Hepatocyte (in vitro differentiated cells): ENCODE data around the gene ZNF804A. TPM values are rescaled to one million over a fixed set of nuclear protein-coding genes. Genes with fewer than 3 reads are reported as not detected.

Experiments used
- DNase-seq: peaks from one replicate; pipeline ENCODE4 v3.0.0-alpha.2; 2016; ENCODE audit warnings: low spot score
- H2AFZ ChIP-seq: fragments of 200-600 bp; sonication (generic); 2 replicates; pipeline ENCODE4 v1.6.0; 2016; ENCODE audit warnings: antibody characterized with exemption, mild to moderate bottlenecking
- H3K27ac ChIP-seq: fragments of 200-600 bp; sonication (generic); 2 replicates; pipeline ENCODE4 v1.5.1; 2016; ENCODE audit warnings: mild to moderate bottlenecking
- H3K27me3 ChIP-seq: fragments of 200-600 bp; sonication (generic); 2 replicates; pipeline ENCODE4 v1.6.1; 2016
- H3K36me3 ChIP-seq: fragments of 200-600 bp; sonication (generic); replicated peaks from 2 replicates; pipeline ENCODE4 v1.5.1; 2016; ENCODE audit warnings: low read depth; ENCODE audit not compliant: insufficient read depth
- H3K4me1 ChIP-seq: fragments of 200-600 bp; sonication (generic); 2 replicates; pipeline ENCODE4 v1.5.1; 2016; ENCODE audit warnings: mild to moderate bottlenecking, moderate library complexity; ENCODE audit not compliant: insufficient read depth
- H3K4me2 ChIP-seq: fragments of 200-600 bp; sonication (generic); 2 replicates; pipeline ENCODE4 v1.6.0; 2016
- H3K4me3 ChIP-seq: fragments of 200-600 bp; sonication (generic); 2 replicates; pipeline ENCODE4 v1.5.1; 2016; ENCODE audit warnings: mild to moderate bottlenecking
- H3K79me2 ChIP-seq: fragments of 200-600 bp; sonication (generic); 2 replicates; pipeline ENCODE4 v1.6.0; 2017; ENCODE audit warnings: mild to moderate bottlenecking
- H3K9me2 ChIP-seq: fragments of 200-600 bp; sonication (generic); replicated peaks from 2 replicates; pipeline ENCODE4 v1.6.0; 2017; ENCODE audit warnings: mild to moderate bottlenecking; ENCODE audit not compliant: insufficient read depth
- H3K9me3 ChIP-seq: fragments of 200-600 bp; sonication (generic); 2 replicates; pipeline ENCODE4 v1.5.1; 2016; ENCODE audit warnings: low read depth, mild to moderate bottlenecking
- H4K20me1 ChIP-seq: fragments of 200-600 bp; sonication (generic); 2 replicates; pipeline ENCODE4 v1.6.0; 2016; ENCODE audit warnings: mild to moderate bottlenecking; ENCODE audit not compliant: insufficient read depth, poor library complexity, severe bottlenecking
- CTCF ChIP-seq: fragments of 200-600 bp; sonication (generic); IDR thresholded peaks from 2 replicates; pipeline ENCODE4 v1.5.1; 2016; ENCODE audit warnings: antibody characterized with exemption, mild to moderate bottlenecking; ENCODE audit not compliant: poor library complexity
- EZH2 ChIP-seq: fragments of 200-600 bp; sonication (generic); IDR thresholded peaks from 2 replicates; pipeline ENCODE4 v1.6.1; 2016; ENCODE audit warnings: antibody characterized with exemption, mild to moderate bottlenecking, borderline replicate concordance
- EZH2phosphoT487 ChIP-seq: fragments of 200-600 bp; sonication (generic); IDR thresholded peaks from one replicate; pipeline ENCODE4 v1.6.1; 2018; ENCODE audit warnings: antibody characterized with exemption, mild to moderate bottlenecking, low read depth, moderate library complexity; ENCODE audit not compliant: unreplicated experiment, severe bottlenecking
- WGBS: methylation state at CpG from one replicate; pipeline ENCODE4 v1.1.6; 2016; ENCODE audit warnings: low lambda C conversion rate; ENCODE audit errors: missing lambda C conversion rate; 5-methylcytosine and 5-hydroxymethylcytosine counted together
- polyA plus RNA-seq: library from polyadenylated mRNA; unstranded; fragments of >200 nt; fragmentation: Nextera tagmentation; extraction: Ambion mirVana; gene quantifications from 2 replicates; pipeline ENCODE4 v1.2.1, GENCODE V29; 2016
- total RNA-seq: library from RNA; depleted of rRNA; stranded (reverse); fragments of >200 nt; gene quantifications from 2 replicates; pipeline ENCODE4 v1.2.3, GENCODE V29; 2014

The ZNF804A gene
- total and polyA plus RNA-seq, 2 experiments from 2014 or later: 1.7 to 2.3 TPM

GRCh38 chr2:184681642-184682321 lies 83.5 kb downstream of the ZNF804A start:
- H4K20me1 ChIP-seq: no peaks in the 10 kb centered on the region
- H3K9me2 ChIP-seq: no peaks in the 10 kb centered on the region
- H3K4me2 ChIP-seq: no peak overlapping the region
- no peaks in the 10 kb centered on the region for H3K36me3 ChIP-seq
- TF ChIP-seq EZH2phosphoT487: no peak
- no peak for TF ChIP-seq CTCF
- TF ChIP-seq EZH2: no peak
- H3K27me3 ChIP-seq: no peaks in the 10 kb centered on the region
- H3K79me2 ChIP-seq: no peaks in the 10 kb centered on the region
- H3K27ac ChIP-seq: no peak overlapping the region
- no peak overlapping the region for H3K4me3 ChIP-seq
- no peak overlapping the region for H2AFZ ChIP-seq
- 91% methylated on average over 10 of the region's 10 CpGs for WGBS
- no peak for DNase-seq
- H3K4me1 ChIP-seq: no peaks in the 10 kb centered on the region
- no peaks in the 10 kb centered on the region for H3K9me3 ChIP-seq

GRCh38 chr2:184683911-184684310 lies 85.6 kb downstream of the ZNF804A start:
- H3K79me2 ChIP-seq: no peaks in the 10 kb centered on the region
- TF ChIP-seq EZH2 (no peak), CTCF (no peak), EZH2phosphoT487 (no peak)
- 55% methylated on average over 3 of the region's 3 CpGs for WGBS

GRCh38 chr2:184685999-184686841 lies 87.9 kb downstream of the ZNF804A start:
- H3K27ac ChIP-seq: no peak overlapping the region
- H3K9me3 ChIP-seq: no peaks in the 10 kb centered on the region
- no peak overlapping the region for H2AFZ ChIP-seq
- no peaks in the 10 kb centered on the region for H3K36me3 ChIP-seq
- H3K9me2 ChIP-seq: no peaks in the 10 kb centered on the region
- TF ChIP-seq EZH2 (no peak), EZH2phosphoT487 (no peak), CTCF (no peak)
- H3K27me3 ChIP-seq: no peaks in the 10 kb centered on the region
- no peaks in the 10 kb centered on the region for H3K4me1 ChIP-seq
- no peaks in the 10 kb centered on the region for H4K20me1 ChIP-seq
- 87% methylated on average over 6 of the region's 6 CpGs for WGBS
- no peak for DNase-seq
- no peak overlapping the region for H3K4me3 ChIP-seq
- no peak overlapping the region for H3K4me2 ChIP-seq
- no peaks in the 10 kb centered on the region for H3K79me2 ChIP-seq

More at GRCh38 chr2:184683911-184684310, 85.6 kb downstream of the ZNF804A start:
- Histone ChIP-seq H3K9me2 (no peaks in the 10 kb centered on the region), H3K4me3 (no peak overlapping the region), H3K27me3 (no peaks in the 10 kb centered on the region), H3K36me3 (no peaks in the 10 kb centered on the region), H2AFZ (no peak overlapping the region), H3K9me3 (no peaks in the 10 kb centered on the region), H3K27ac (no peak overlapping the region), H4K20me1 (no peaks in the 10 kb centered on the region), H3K4me2 (no peak overlapping the region), H3K4me1 (no peaks in the 10 kb centered on the region)
- DNase-seq: no peak
